PC-9 (cell line): Measurements from ENCODE around the gene SDHAF2. TPM values are rescaled to one million over a fixed set of nuclear protein-coding genes. Genes with fewer than 3 reads are reported as not detected.

ENCODE experiments used
- BruUV-seq: library from RNA; stranded (reverse); fragments of 400-500 nt; replicated peaks from 2 replicates; lab custom pipeline; 2021; lab: Mats Ljungman, UMichigan
- CTCF ChIA-PET: fragments of 300-600 bp; sonication (Branson Sonifier 250); formaldehyde crosslinking; loops from one replicate; lab custom pipeline; 2022; ENCODE audit warnings: antibody characterized with exemption; lab: Charles Lee
- POLR2A ChIA-PET: fragments of 300-600 bp; sonication (Branson Sonifier 250); formaldehyde crosslinking; loops from one replicate; lab custom pipeline; 2022; ENCODE audit warnings: antibody characterized with exemption; ENCODE audit not compliant: unreplicated experiment; lab: Charles Lee
- DNase-seq, 2 experiments: peaks; one replicate each; pipeline versions ENCODE4 v3.0.0 to v3.0.0-alpha.2; 2015 to 2022; ENCODE audit warnings: mixed read lengths in 1 of 2
- H2AFZ ChIP-seq: fragments of 200-600 bp; sonication (generic); 2 replicates; pipeline ENCODE4 v1.8.1; 2017; ENCODE audit warnings: antibody characterized with exemption
- H3F3A ChIP-seq: fragments of 200-600 bp; sonication (generic); 2 replicates; pipeline ENCODE4 v1.8.1; 2017; ENCODE audit warnings: antibody characterized with exemption, mild to moderate bottlenecking, low read depth; ENCODE audit not compliant: insufficient read depth
- H3K27ac ChIP-seq: fragments of 200-600 bp; sonication (generic); 2 replicates; pipeline ENCODE4 v1.6.1; 2016; ENCODE audit warnings: mixed run types
- H3K27me3 ChIP-seq: fragments of 200-600 bp; sonication (generic); 2 replicates; pipeline ENCODE4 v1.6.1; 2016; ENCODE audit warnings: low read depth, mixed run types; ENCODE audit not compliant: insufficient read depth
- H3K36me3 ChIP-seq: fragments of 200-600 bp; sonication (generic); 2 replicates; pipeline ENCODE4 v1.6.1; 2016; ENCODE audit warnings: low read depth, mixed run types
- H3K4me1 ChIP-seq: fragments of 200-600 bp; sonication (generic); replicated peaks from 2 replicates; pipeline ENCODE4 v1.6.1; 2016; ENCODE audit warnings: mixed run types; ENCODE audit not compliant: insufficient read depth
- H3K4me2 ChIP-seq: fragments of 200-600 bp; sonication (generic); 2 replicates; pipeline ENCODE4 v1.6.1; 2017; ENCODE audit warnings: mixed run types
- H3K4me3 ChIP-seq: fragments of 200-600 bp; sonication (generic); 2 replicates; pipeline ENCODE4 v1.6.1; 2016; ENCODE audit warnings: mixed run types
- H3K79me2 ChIP-seq: fragments of 200-600 bp; sonication (generic); 2 replicates; pipeline ENCODE4 v1.6.1; 2017; ENCODE audit warnings: low read depth, mixed run types
- H3K9me2 ChIP-seq: fragments of 200-600 bp; sonication (generic); 2 replicates; pipeline ENCODE4 v1.8.1; 2017; ENCODE audit warnings: mild to moderate bottlenecking; ENCODE audit not compliant: insufficient read depth
- H3K9me3 ChIP-seq: fragments of 200-600 bp; sonication (generic); 2 replicates; pipeline ENCODE4 v1.8.1; 2016; ENCODE audit warnings: low read depth; ENCODE audit not compliant: insufficient read depth
- H4K20me1 ChIP-seq: fragments of 200-600 bp; sonication (generic); 2 replicates; pipeline ENCODE4 v1.8.1; 2017; ENCODE audit not compliant: insufficient read depth
- CTCF ChIP-seq: fragments of 200-600 bp; sonication (generic); conservative IDR thresholded peaks from 2 replicates; pipeline ENCODE4 v1.6.1; 2017; ENCODE audit warnings: mixed run types, antibody characterized with exemption, mild to moderate bottlenecking, moderate library complexity
- EZH2 ChIP-seq: fragments of 200-600 bp; sonication (generic); IDR thresholded peaks from 2 replicates; pipeline ENCODE4 v1.8.0; 2017; ENCODE audit warnings: antibody characterized with exemption, low read depth
- intact Hi-C: fragments of 100-400 bp; cut with micrococcal nuclease; formaldehyde crosslinking; loops from one replicate; pipeline ENCODE4 v1.10.0; 2022; ENCODE audit not compliant: unreplicated experiment
- total RNA-seq: library from RNA; stranded (reverse); gene quantifications from 2 replicates; pipeline ENCODE4 v1.2.3, GENCODE V29; 2021

Gene SDHAF2
- total RNA-seq, 1 experiment from 2014 or later = 38.3 TPM

- Histone ChIP-seq H2AFZ (no peak overlapping the region), H3K27ac (no peak overlapping the region), H3K9me3 (no peaks in the 10 kb centered on the region), H3K4me3 (no peak overlapping the region), H4K20me1 (no peaks in the 10 kb centered on the region), H3K4me2 (no peak overlapping the region), H3F3A (peaks cover 13% of the 10 kb centered on the region; the same call in 1 of the 2 replicates), H3K27me3 (no peaks in the 10 kb centered on the region), H3K4me1 (peaks cover 27% of the 10 kb centered on the region), H3K36me3 (no peaks in the 10 kb centered on the region), H3K9me2 (no peaks in the 10 kb centered on the region), H3K79me2 (no peaks in the 10 kb centered on the region)
- DNase-seq = no peak
- ChIA-PET CTCF (interaction anchor here (0.5 to 1.1 kb wide), 2 partner anchors 33 to 157 kb away, joined by 3 to 5 read pairs; no protein-coding TSS in a partner anchor), POLR2A (interaction anchor here (0.6 to 1.0 kb wide), 2 partner anchors 8 to 103 kb away, joined by 4 to 5 read pairs; no protein-coding TSS in a partner anchor)
- intact Hi-C loops = no loop called here
- no TSS peak for BruUV-seq
- TF ChIP-seq CTCF (no peak), EZH2 (no peak)
Observed at GRCh38 chr11:61480261-61480993, 50.5 kb downstream of the SDHAF2 start.

DNA sequence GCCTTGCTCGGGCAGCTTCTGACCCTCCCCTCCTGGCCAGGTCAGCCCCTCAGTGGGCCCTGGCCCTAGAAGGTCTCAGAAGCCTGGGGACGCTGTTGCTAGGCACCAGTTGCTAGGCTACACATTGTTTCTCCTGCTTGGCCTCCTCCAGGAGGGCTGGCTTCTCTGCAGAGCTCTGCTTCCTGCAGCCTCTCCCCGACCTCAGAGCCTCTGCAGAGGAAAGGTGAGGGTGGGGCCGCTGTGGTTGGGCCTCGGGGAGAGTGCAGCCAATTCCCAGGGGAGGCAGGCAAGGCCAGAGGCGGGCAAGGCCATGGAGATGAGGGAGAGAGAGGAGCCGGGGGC, 51.0 kb downstream of the SDHAF2 start:
- Histone ChIP-seq H4K20me1 (no peaks in the 10 kb centered on the region), H3K4me3 (no peak overlapping the region), H3K27me3 (no peaks in the 10 kb centered on the region), H3K79me2 (no peaks in the 10 kb centered on the region), H3K36me3 (no peaks in the 10 kb centered on the region), H3K4me2 (peak overlapping the region; percentile 47), H2AFZ (no peak overlapping the region), H3K9me3 (no peaks in the 10 kb centered on the region), H3K9me2 (no peaks in the 10 kb centered on the region), H3K27ac (peak overlapping the region; percentile 51; the same call in 1 of the 2 replicates), H3K4me1 (peaks cover 32% of the 10 kb centered on the region), H3F3A (peaks cover 13% of the 10 kb centered on the region; the same call in 1 of the 2 replicates)
- CTCF ChIA-PET = interaction anchor here (0.5 to 1.1 kb wide), 2 partner anchors 34 to 156 kb away, joined by 3 to 5 read pairs; no protein-coding TSS in a partner anchor
- no TSS peak for BruUV-seq
- peak; percentile 86 to 89 for DNase-seq
- TF ChIP-seq CTCF (no peak), EZH2 (no peak)
- POLR2A ChIA-PET = interaction anchor here (0.6 to 1.0 kb wide), 2 partner anchors 8 to 102 kb away, joined by 4 to 5 read pairs; no protein-coding TSS in a partner anchor
- intact Hi-C loops = no loop called here

DNA sequence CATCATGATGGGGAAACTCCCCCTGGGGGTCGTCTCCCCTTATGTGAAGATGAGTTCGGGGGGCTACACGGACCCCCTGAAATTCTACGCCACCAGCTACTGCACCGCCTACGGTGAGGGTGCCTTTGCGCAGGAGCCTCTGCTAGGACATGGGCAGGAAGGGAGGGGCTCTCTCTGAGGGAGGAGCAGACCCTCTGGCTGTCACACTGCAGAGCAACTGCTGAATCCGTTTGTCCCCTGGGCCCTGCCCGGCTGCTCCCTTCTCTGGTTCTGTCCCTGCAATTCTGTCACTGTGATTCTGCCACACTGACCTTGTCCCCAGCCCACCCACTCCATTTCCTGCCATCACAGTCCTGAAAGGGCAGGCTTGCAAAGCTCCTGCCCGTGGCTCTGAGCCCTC, 51.9 kb downstream of the SDHAF2 start:
- Histone ChIP-seq H4K20me1 (no peaks in the 10 kb centered on the region), H3K4me2 (peak overlapping the region; percentile 47), H3K36me3 (no peaks in the 10 kb centered on the region), H3K9me2 (no peaks in the 10 kb centered on the region), H3K4me3 (no peak overlapping the region), H3K27ac (peak overlapping the region; percentile 51), H3K79me2 (no peaks in the 10 kb centered on the region), H3K9me3 (no peaks in the 10 kb centered on the region), H3K27me3 (no peaks in the 10 kb centered on the region), H3K4me1 (peaks cover 40% of the 10 kb centered on the region), H3F3A (peaks cover 17% of the 10 kb centered on the region; the same call in 1 of the 2 replicates), H2AFZ (no peak overlapping the region)
- TF ChIP-seq CTCF (no peak), EZH2 (no peak)
- intact Hi-C loops = no loop called here
- CTCF ChIA-PET = interaction anchor here (0.5 to 0.7 kb wide), 2 partner anchors 9 to 47 kb away, joined by 3 to 10 read pairs; no protein-coding TSS in a partner anchor
- POLR2A ChIA-PET = no interaction called here
- DNase-seq = no peak
- no TSS peak for BruUV-seq
